Activated naive CD8-positive, alpha-beta T cell (primary cell): ENCODE data around the gene H6PD.

Source experiments
- H3K27ac Mint-ChIP-seq: one replicate; pipeline ENCODE4 v1.8.0; 2021; ENCODE audit warnings: mixed read lengths
- H3K27me3 Mint-ChIP-seq: one replicate; pipeline ENCODE4 v1.8.0; 2021; ENCODE audit warnings: mixed read lengths
- H3K36me3 Mint-ChIP-seq: one replicate; pipeline ENCODE4 v1.8.0; 2021; ENCODE audit warnings: mixed read lengths
- H3K4me1 Mint-ChIP-seq: one replicate; pipeline ENCODE4 v1.8.0; 2021; ENCODE audit warnings: low read depth, mixed read lengths
- H3K4me3 Mint-ChIP-seq: one replicate; pipeline ENCODE4 v1.8.0; 2021; ENCODE audit warnings: mild to moderate bottlenecking, mixed read lengths
- H3K9me3 Mint-ChIP-seq: one replicate; pipeline ENCODE4 v1.8.0; 2021; ENCODE audit warnings: low read depth, mixed read lengths

The H6PD gene

DNA sequence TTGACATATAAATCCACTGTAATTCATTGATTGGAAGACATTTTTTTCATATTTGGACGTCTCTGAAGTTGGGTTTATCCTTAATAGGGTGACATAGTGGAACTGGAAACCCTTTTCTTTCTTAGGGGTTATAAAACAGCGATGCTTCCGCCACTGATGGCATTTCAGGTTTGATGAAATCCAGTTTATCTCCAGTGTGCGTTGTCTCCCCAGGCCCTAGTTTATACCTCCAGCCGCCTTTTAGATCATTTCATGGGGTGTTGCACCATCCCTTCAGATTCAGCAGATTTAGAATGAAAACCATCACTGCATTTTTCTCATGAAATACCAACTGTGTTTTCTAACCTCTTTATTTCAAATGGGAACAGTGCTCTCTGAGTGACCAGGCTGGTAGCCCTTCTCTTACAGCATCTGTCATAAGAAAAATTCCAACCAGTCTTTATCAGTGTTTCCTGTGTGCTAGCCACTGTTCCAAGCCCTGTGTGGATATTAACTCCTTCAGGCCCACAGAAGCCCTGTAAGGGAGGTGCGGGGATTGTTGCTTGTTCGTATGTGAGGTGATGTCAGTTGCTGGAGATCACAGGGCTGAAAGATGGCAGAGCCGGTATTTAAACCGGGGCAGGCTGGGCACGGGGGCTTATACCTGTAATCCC lies 19.0 kb downstream of the H6PD start:
- Mint-ChIP-seq H3K9me3 (no peaks in the 10 kb centered on the region), H3K4me1 (peaks cover 22% of the 10 kb centered on the region), H3K27ac (no peak overlapping the region), H3K4me3 (no peak overlapping the region), H3K27me3 (no peaks in the 10 kb centered on the region), H3K36me3 (peaks cover 5% of the 10 kb centered on the region)

DNA sequence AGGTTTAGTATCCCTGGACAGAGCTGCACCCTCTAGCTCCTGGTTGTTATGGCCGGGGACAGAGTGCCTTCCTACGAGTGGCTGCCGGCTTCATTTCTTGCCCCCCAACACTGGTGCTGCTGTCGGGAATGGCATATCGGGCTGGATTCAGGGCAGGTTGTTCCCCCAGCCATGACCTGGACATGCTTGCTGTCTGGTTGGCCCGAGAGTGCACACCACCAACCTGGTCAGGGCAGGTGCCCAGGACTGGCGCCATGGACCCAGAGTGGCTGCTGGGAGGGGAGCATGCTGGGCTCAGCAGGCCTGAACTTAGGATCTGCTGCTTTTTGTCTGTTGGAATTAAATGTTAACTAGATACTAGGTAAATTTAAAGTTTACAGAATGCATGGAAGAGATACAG lies 21.8 kb downstream of the H6PD start:
- Mint-ChIP-seq H3K9me3 (no peaks in the 10 kb centered on the region), H3K4me1 (peaks cover 32% of the 10 kb centered on the region), H3K4me3 (no peak overlapping the region), H3K36me3 (peaks cover 5% of the 10 kb centered on the region), H3K27ac (no peak overlapping the region), H3K27me3 (no peaks in the 10 kb centered on the region)

DNA sequence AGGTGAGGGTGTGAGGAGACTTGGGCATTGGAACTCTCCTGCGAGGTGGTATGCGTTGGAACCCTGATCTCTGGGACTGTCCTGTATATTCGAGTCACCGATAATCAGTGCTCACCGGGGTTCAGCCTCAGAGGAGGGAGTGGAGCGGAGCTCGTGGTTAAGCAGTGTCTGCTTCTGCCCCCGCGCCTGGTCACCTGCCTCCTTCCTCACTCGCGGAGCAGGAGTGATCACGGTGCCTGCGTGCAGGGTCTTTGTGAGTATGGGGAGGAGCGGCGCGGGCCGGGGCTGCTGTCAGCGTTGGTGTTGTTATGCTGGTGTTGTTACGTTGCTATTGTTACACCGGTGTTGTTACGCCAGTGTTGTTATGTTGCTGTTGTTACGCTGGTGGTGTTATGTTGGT lies 23.3 kb downstream of the H6PD start:
- peaks cover 32% of the 10 kb centered on the region for H3K4me1 Mint-ChIP-seq
- H3K36me3 Mint-ChIP-seq: peaks cover 5% of the 10 kb centered on the region
- no peak overlapping the region for H3K27ac Mint-ChIP-seq

DNA sequence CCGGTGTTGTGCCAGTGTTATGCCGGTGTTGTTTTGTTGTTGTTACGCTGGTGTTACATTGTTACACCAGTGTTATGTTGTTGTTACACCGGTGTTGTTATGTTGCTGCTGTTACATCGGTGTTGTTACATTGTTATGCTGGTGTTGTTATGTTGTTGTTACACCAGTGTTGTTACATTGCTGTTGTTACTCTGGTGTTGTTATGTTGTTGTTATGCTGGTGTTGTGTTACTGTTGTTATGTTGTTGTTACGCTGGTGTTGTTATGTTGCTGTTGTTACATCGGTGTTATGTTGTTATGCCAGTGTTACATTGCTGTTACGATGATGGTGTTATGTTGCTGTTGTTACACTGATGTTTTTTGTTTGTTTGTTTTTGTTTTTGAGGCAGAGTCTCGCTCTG lies 24.1 kb downstream of the H6PD start:
- Mint-ChIP-seq H3K27ac (no peak overlapping the region), H3K4me3 (no peak overlapping the region), H3K4me1 (peaks cover 32% of the 10 kb centered on the region)

More for the DNA sequence above, 23.3 kb downstream of the H6PD start:
- Mint-ChIP-seq H3K27me3 (no peaks in the 10 kb centered on the region), H3K4me3 (no peak overlapping the region), H3K9me3 (no peaks in the 10 kb centered on the region)

DNA sequence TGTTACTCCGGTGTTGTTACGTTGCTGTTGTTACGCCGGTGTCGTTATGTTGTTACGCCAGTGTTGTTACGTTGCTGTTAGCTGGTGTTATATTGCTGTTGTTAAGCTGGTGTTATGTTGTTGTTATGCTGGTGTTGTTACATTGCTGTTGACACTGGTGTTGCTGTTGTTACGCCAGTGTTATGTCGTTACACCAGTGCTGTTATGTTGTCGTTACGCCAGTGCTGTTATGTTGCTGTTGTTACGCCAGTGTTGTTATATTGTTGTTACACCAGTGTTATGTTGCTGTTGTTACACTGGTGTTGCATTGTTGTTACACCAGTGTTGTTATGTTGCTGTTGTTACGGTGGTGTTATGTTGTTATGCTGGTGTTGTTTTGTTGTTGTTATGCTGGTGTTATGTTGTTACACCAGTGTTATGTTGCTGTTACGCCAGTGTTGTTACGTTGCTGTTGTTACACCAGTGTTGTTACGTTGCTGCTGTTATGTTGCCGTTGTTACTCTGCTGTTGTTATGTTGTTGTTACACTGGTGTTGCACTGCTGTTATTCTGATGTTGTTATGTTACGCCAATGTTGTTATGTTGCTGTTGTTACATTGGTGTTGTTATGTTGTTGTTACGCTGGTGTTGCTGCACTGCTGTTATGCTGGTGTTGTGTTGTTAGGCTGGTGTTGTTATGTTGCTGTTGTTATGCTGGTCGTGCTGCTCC lies 25.6 kb downstream of the H6PD start:
- Mint-ChIP-seq H3K4me1 (peaks cover 23% of the 10 kb centered on the region), H3K9me3 (no peaks in the 10 kb centered on the region), H3K36me3 (peaks cover 5% of the 10 kb centered on the region), H3K27me3 (no peaks in the 10 kb centered on the region), H3K27ac (no peak overlapping the region), H3K4me3 (no peak overlapping the region)

More for the DNA sequence above, 24.1 kb downstream of the H6PD start:
- Mint-ChIP-seq H3K27me3 (no peaks in the 10 kb centered on the region), H3K9me3 (no peaks in the 10 kb centered on the region), H3K36me3 (peaks cover 5% of the 10 kb centered on the region)

DNA sequence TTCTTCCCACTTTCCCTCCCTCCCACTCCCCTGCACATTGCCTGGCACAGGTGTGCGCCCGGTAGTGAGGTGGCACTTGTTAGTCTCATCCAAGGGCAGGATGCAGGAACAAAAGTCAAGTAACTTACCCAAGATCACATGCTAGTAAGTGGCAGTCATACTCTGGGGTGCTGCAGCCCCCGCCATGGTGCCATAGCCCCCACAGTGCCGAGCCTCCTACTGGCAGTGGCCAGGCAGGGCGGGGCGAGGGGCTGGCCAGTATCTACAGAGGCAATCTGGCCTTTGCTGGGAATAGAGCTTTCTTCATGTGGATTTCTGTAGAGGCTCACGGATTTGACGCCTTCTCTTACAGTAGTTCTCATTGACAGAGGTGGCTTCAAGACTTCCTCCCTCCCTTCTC lies 26.9 kb downstream of the H6PD start:
- no peak overlapping the region for H3K27ac Mint-ChIP-seq
- no peak overlapping the region for H3K4me3 Mint-ChIP-seq
- no peaks in the 10 kb centered on the region for H3K27me3 Mint-ChIP-seq
- H3K36me3 Mint-ChIP-seq: peaks cover 5% of the 10 kb centered on the region
- peaks cover 23% of the 10 kb centered on the region for H3K4me1 Mint-ChIP-seq
- H3K9me3 Mint-ChIP-seq: no peaks in the 10 kb centered on the region

DNA sequence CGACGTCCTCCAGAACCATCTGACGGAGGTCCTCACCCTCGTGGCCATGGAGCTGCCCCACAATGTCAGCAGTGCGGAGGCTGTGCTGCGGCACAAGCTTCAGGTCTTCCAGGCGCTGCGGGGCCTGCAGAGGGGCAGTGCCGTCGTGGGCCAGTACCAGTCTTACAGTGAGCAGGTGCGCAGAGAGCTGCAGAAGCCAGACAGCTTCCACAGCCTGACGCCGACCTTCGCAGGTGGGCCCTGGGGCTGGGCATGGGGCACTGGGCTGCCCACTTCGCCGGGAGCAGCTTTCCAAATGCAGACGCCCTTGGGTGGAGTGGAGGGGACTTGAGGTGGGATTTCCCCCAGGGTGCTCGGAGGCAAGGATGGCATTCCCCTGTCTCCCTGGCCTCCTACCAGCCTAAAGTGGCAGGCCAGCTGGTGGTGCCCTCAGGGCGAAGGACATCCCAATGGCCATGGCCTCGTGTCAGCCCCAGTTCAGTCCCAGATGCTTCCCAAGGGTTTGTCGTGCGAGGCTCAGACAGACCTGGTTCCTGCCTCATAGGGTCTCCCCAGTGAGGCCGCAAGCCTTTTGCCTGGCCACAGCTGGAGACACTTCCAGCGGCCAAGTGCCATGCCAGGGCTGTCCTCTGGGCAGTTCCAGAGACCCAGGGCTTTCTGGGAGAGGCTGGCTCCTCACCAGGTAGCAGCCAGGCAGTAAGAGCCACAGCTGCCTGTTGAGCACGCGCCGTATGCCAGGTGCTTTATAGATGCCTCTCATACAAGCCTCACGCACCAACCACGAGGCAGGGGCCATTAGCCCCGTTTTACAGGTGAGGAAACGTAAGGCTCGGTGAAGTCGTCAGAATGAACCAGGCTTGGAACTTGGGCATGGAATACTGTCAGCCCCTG lies 27.8 kb downstream of the H6PD start:
- no peak overlapping the region for H3K4me3 Mint-ChIP-seq
- no peak overlapping the region for H3K27ac Mint-ChIP-seq
- peaks cover 2% of the 10 kb centered on the region for H3K36me3 Mint-ChIP-seq
- H3K4me1 Mint-ChIP-seq: peaks cover 22% of the 10 kb centered on the region
- no peaks in the 10 kb centered on the region for H3K9me3 Mint-ChIP-seq
- no peaks in the 10 kb centered on the region for H3K27me3 Mint-ChIP-seq

DNA sequence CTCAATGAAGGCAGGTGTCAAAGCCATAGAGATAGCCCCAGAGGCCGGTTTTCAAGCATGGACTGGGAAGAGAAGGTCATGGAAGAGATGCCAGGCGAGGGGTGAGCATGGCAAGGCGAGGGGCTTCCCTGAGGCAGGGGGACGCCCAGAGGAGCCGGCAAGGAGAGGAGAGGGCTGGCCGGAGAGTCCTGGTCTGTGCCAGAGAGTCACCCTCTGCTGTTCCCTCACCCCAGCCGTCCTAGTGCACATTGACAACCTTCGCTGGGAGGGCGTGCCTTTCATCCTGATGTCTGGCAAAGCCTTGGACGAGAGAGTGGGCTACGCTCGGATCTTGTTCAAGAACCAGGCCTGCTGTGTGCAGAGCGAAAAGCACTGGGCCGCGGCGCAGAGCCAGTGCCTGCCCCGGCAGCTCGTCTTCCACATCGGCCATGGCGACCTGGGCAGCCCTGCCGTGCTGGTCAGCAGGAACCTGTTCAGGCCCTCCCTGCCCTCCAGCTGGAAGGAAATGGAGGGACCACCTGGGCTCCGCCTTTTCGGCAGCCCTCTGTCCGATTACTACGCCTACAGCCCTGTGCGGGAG lies 28.8 kb downstream of the H6PD start:
- Mint-ChIP-seq H3K4me3 (no peak overlapping the region), H3K4me1 (peaks cover 16% of the 10 kb centered on the region), H3K27me3 (no peaks in the 10 kb centered on the region), H3K9me3 (no peaks in the 10 kb centered on the region), H3K27ac (no peak overlapping the region), H3K36me3 (no peaks in the 10 kb centered on the region)

DNA sequence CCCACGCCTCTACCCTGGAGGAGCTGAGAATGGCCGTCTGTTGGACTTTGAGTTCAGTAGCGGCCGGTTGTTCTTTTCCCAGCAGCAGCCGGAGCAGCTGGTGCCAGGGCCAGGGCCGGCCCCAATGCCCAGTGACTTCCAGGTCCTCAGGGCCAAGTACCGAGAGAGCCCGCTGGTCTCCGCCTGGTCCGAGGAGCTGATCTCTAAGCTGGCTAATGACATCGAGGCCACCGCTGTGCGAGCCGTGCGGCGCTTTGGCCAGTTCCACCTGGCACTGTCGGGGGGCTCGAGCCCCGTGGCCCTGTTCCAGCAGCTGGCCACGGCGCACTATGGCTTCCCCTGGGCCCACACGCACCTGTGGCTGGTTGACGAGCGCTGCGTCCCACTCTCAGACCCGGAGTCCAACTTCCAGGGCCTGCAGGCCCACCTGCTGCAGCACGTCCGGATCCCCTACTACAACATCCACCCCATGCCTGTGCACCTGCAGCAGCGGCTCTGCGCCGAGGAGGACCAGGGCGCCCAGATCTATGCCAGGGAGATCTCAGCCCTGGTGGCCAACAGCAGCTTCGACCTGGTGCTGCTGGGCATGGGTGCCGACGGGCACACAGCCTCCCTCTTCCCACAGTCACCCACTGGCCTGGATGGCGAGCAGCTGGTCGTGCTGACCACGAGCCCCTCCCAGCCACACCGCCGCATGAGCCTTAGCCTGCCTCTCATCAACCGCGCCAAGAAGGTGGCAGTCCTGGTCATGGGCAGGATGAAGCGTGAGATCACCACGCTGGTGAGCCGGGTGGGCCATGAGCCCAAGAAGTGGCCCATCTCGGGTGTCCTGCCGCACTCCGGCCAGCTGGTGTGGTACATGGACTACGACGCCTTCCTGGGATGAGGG lies 29.7 kb downstream of the H6PD start:
- Mint-ChIP-seq H3K27ac (no peak overlapping the region), H3K9me3 (no peaks in the 10 kb centered on the region), H3K4me1 (peaks cover 11% of the 10 kb centered on the region), H3K36me3 (no peaks in the 10 kb centered on the region), H3K27me3 (no peaks in the 10 kb centered on the region), H3K4me3 (no peak overlapping the region)

DNA sequence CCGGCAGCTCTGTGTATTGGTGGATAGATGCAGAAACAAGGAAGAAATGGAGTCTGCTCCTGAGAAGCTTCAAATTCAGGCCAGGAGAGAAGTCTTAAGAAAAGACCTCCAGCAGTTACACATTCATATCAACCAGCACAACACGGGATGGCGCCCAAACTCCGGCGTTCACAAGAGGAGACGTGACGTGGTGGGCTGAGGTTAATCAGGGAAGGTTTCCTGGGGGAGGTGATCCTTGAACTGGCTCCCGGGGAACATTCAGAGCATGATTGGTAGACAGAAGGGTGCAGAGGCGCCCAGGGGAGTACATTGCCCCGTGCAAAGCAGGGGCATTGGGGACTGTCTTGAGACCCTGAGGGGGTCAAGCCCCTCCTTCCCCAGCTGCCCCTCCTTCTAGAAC lies 30.5 kb downstream of the H6PD start:
- Mint-ChIP-seq H3K4me1 (peaks cover 4% of the 10 kb centered on the region), H3K27me3 (no peaks in the 10 kb centered on the region), H3K36me3 (no peaks in the 10 kb centered on the region), H3K9me3 (no peaks in the 10 kb centered on the region), H3K27ac (no peak overlapping the region), H3K4me3 (no peak overlapping the region)

DNA sequence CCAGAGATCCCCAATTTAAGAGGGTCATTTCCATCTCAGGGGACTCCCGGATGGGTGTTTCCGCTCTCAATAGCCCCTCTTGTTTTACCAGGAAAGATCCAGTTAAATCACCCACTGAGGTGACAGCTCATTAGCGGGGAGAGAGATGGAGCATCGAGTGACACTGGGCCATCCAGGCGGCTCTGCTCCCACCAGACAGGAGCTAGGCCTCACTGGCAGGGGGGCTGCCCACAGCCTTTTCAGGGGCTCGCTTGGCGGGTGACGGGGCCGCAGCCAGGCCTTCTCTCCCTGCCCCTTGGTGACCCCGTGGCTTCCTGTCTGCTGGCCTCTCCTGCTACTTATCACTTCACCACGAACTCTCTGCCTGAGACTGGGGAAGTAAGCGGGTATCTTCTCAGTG lies 31.4 kb downstream of the H6PD start:
- no peaks in the 10 kb centered on the region for H3K27me3 Mint-ChIP-seq
- no peak overlapping the region for H3K27ac Mint-ChIP-seq
- no peak overlapping the region for H3K4me3 Mint-ChIP-seq
- H3K4me1 Mint-ChIP-seq: peaks cover 4% of the 10 kb centered on the region
- H3K9me3 Mint-ChIP-seq: no peaks in the 10 kb centered on the region
- H3K36me3 Mint-ChIP-seq: no peaks in the 10 kb centered on the region

DNA sequence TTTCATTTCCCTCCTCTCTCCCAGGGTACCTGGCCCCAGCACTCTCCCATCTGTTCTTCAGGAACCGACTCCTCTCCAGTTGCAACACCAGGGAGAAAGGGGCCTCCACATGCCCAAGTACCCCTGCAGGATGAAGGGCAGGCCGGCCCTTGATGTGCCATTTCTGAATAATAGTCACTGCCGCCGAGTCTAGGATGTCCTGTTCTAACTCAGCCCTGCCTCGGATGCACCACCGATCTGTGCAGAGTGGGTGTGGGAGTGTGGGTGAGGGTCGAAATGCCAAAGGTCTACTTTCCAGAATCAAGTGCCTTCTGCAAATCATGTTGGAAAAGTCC lies 32.7 kb downstream of the H6PD start:
- Mint-ChIP-seq H3K36me3 (no peaks in the 10 kb centered on the region), H3K4me3 (no peak overlapping the region), H3K27ac (no peak overlapping the region), H3K27me3 (no peaks in the 10 kb centered on the region), H3K4me1 (peaks cover 1% of the 10 kb centered on the region), H3K9me3 (no peaks in the 10 kb centered on the region)

DNA sequence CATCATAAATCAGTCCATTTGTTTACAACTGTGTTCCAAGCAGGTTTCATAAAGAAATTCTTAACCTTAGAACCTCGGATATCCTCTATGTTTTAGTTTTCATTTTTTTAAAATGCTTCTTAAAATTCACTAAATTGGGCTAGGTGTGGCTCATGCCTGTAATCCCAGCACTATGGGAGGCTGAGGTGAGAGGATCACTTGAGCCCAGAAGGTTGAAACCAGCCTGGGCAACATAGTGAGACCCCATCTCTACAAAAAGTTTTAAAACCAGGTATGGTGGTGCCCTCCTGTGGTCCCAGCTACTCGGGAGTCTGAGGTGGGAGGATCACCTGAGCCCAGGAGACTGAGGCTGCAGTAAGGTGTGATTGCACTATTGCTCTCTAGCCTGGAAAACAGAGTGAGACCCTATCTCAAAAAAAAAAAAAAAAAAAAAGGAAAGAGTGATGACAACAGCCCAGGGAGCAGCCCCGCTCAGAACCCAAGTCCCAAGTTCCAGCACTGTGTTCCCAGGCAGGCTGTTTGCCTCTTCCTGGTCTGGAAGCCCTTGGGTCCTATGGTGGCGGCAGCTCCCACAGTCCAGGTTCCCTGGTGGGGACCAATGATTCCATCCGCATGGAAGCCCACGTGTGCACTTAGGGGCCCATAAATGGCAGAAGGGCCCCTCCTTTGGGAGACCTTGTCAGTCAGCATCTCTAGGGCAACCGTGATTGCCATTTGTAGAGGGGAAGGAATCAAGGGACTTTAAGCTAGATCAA lies 33.4 kb downstream of the H6PD start:
- Mint-ChIP-seq H3K9me3 (no peaks in the 10 kb centered on the region), H3K4me1 (peaks cover 1% of the 10 kb centered on the region), H3K4me3 (no peak overlapping the region), H3K27ac (no peak overlapping the region), H3K36me3 (no peaks in the 10 kb centered on the region), H3K27me3 (no peaks in the 10 kb centered on the region)

DNA sequence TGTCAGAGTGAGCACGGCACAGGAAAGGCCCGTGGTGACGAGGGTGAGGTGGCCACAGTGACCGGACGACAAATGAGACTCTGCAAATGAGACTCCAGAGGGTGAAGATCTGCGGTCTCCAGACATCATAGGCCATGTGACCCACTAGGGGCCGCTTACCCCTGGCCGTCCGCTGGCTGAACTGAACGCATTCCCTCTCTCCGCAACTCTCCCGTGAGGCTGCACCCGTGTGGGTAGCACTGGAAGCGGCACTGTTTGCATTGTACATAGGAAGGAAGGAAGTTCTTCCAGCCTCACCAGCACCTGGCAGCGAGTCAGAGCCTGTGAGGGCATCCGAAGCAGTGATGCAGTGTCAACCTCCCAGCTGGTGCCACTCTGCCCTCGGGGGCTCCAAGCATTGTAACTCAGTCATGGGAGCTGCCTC lies 34.5 kb downstream of the H6PD start:
- no peaks in the 10 kb centered on the region for H3K36me3 Mint-ChIP-seq
- H3K9me3 Mint-ChIP-seq: no peaks in the 10 kb centered on the region
- H3K4me3 Mint-ChIP-seq: no peak overlapping the region
- H3K27me3 Mint-ChIP-seq: no peaks in the 10 kb centered on the region
- H3K27ac Mint-ChIP-seq: no peak overlapping the region
- peaks cover 1% of the 10 kb centered on the region for H3K4me1 Mint-ChIP-seq
